Activated naive CD8-positive, alpha-beta T cell (primary cell): Measurements from ENCODE around the gene OVOL2.

Experiments used
- H3K27ac Mint-ChIP-seq: one replicate; pipeline ENCODE4 v1.8.0; 2021; ENCODE audit warnings: mixed read lengths
- H3K27me3 Mint-ChIP-seq: one replicate; pipeline ENCODE4 v1.8.0; 2021; ENCODE audit warnings: mixed read lengths
- H3K36me3 Mint-ChIP-seq: one replicate; pipeline ENCODE4 v1.8.0; 2021; ENCODE audit warnings: mixed read lengths
- H3K4me1 Mint-ChIP-seq: one replicate; pipeline ENCODE4 v1.8.0; 2021; ENCODE audit warnings: low read depth, mixed read lengths
- H3K4me3 Mint-ChIP-seq: one replicate; pipeline ENCODE4 v1.8.0; 2021; ENCODE audit warnings: mild to moderate bottlenecking, mixed read lengths
- H3K9me3 Mint-ChIP-seq: one replicate; pipeline ENCODE4 v1.8.0; 2021; ENCODE audit warnings: low read depth, mixed read lengths

The OVOL2 gene

GRCh38 chr20:17993546-17993945, 64.2 kb downstream of the OVOL2 start:
- H3K27me3 Mint-ChIP-seq, result peaks cover 17% of the 10 kb centered on the region
- H3K36me3 Mint-ChIP-seq, result peaks cover 9% of the 10 kb centered on the region
- no peaks in the 10 kb centered on the region for H3K9me3 Mint-ChIP-seq
- no peak overlapping the region for H3K4me3 Mint-ChIP-seq
- peaks cover 9% of the 10 kb centered on the region for H3K4me1 Mint-ChIP-seq
- no peak overlapping the region for H3K27ac Mint-ChIP-seq

GRCh38 chr20:17992847-17993513, 64.7 kb downstream of the OVOL2 start:
- Mint-ChIP-seq H3K27ac (no peak overlapping the region), H3K27me3 (peaks cover 16% of the 10 kb centered on the region), H3K4me1 (peaks cover 14% of the 10 kb centered on the region), H3K4me3 (no peak overlapping the region), H3K36me3 (peaks cover 9% of the 10 kb centered on the region), H3K9me3 (no peaks in the 10 kb centered on the region)

- peaks cover 12% of the 10 kb centered on the region for H3K27me3 Mint-ChIP-seq
- H3K27ac Mint-ChIP-seq, result no peak overlapping the region
Measured at GRCh38 chr20:17992224-17992637, 65.5 kb downstream of the OVOL2 start.

GRCh38 chr20:17990278-17990972, 67.3 kb downstream of the OVOL2 start:
- Mint-ChIP-seq H3K4me3 (no peak overlapping the region), H3K27me3 (peaks cover 6% of the 10 kb centered on the region), H3K27ac (no peak overlapping the region), H3K9me3 (no peaks in the 10 kb centered on the region), H3K36me3 (peaks cover 12% of the 10 kb centered on the region), H3K4me1 (peaks cover 15% of the 10 kb centered on the region)

More at GRCh38 chr20:17992224-17992637, 65.5 kb downstream of the OVOL2 start:
- Mint-ChIP-seq H3K4me3 (no peak overlapping the region), H3K9me3 (no peaks in the 10 kb centered on the region), H3K36me3 (peaks cover 12% of the 10 kb centered on the region), H3K4me1 (peaks cover 20% of the 10 kb centered on the region)

GRCh38 chr20:17987988-17988387, 69.7 kb downstream of the OVOL2 start:
- H3K9me3 Mint-ChIP-seq, result no peaks in the 10 kb centered on the region
- H3K27ac Mint-ChIP-seq, result no peak overlapping the region
- peaks cover 16% of the 10 kb centered on the region for H3K36me3 Mint-ChIP-seq
- H3K4me1 Mint-ChIP-seq, result peaks cover 15% of the 10 kb centered on the region
- H3K27me3 Mint-ChIP-seq, result peaks cover under 1% of the 10 kb centered on the region
- peak overlapping the region; percentile 9 for H3K4me3 Mint-ChIP-seq

- no peak overlapping the region for H3K4me3 Mint-ChIP-seq
- no peak overlapping the region for H3K27ac Mint-ChIP-seq
- H3K9me3 Mint-ChIP-seq, result no peaks in the 10 kb centered on the region
- peaks cover 18% of the 10 kb centered on the region for H3K36me3 Mint-ChIP-seq
- H3K4me1 Mint-ChIP-seq, result peaks cover 15% of the 10 kb centered on the region
- peaks cover 1% of the 10 kb centered on the region for H3K27me3 Mint-ChIP-seq
Measured at GRCh38 chr20:17985388-17986018, 72.2 kb downstream of the OVOL2 start.

- H3K27ac Mint-ChIP-seq, result no peak overlapping the region
- peaks cover 23% of the 10 kb centered on the region for H3K4me1 Mint-ChIP-seq
- peaks cover 11% of the 10 kb centered on the region for H3K36me3 Mint-ChIP-seq
- H3K4me3 Mint-ChIP-seq, result no peak overlapping the region
- no peaks in the 10 kb centered on the region for H3K9me3 Mint-ChIP-seq
- no peaks in the 10 kb centered on the region for H3K27me3 Mint-ChIP-seq
Measured at GRCh38 chr20:17976305-17976704, 81.4 kb downstream of the OVOL2 start.
